ENCODE data around the gene CASKIN2.

CASKIN2 gene

GRCh38 chr17:75490173-75490743, 25.1 kb downstream of the CASKIN2 start:
- H3K4me3 ChIP-seq (ENCODE audit: low read depth, low read length), result no peak overlapping the region
- TF ChIP-seq CTCF (conservative IDR thresholded peaks at IDR 0.05; ENCODE audit: low read depth, low read length), result no peak
- no peak for DNase-seq (ENCODE audit: low read depth)

- no peak for TF ChIP-seq CTCF (conservative IDR thresholded peaks at IDR 0.05; ENCODE audit: low read depth, low read length)
- no peak for DNase-seq (ENCODE audit: low read depth)
- H3K4me3 ChIP-seq (ENCODE audit: low read depth, low read length), result no peak overlapping the region
These were observed 25.8 kb downstream of the CASKIN2 start for GRCh38 chr17:75489511-75489955.

- no peak for DNase-seq (ENCODE audit: low read depth)
- no peak overlapping the region for H3K4me3 ChIP-seq (ENCODE audit: low read depth, low read length)
- TF ChIP-seq CTCF (conservative IDR thresholded peaks at IDR 0.05; ENCODE audit: low read depth, low read length), result no peak
These were observed 26.4 kb downstream of the CASKIN2 start for GRCh38 chr17:75488693-75489510.

- H3K4me3 ChIP-seq (ENCODE audit: low read depth, low read length), result no peak overlapping the region
- DNase-seq (ENCODE audit: low read depth), result peak; percentile 32
These were observed 27.8 kb downstream of the CASKIN2 start for GRCh38 chr17:75487351-75488070.

GRCh38 chr17:75486951-75487350, 28.4 kb downstream of the CASKIN2 start:
- no peak for TF ChIP-seq CTCF (conservative IDR thresholded peaks at IDR 0.05; ENCODE audit: low read depth, low read length)
- no peak overlapping the region for H3K4me3 ChIP-seq (ENCODE audit: low read depth, low read length)
- DNase-seq (ENCODE audit: low read depth), result no peak

More at GRCh38 chr17:75487351-75488070, 27.8 kb downstream of the CASKIN2 start:
- TF ChIP-seq CTCF (conservative IDR thresholded peaks at IDR 0.05; ENCODE audit: low read depth, low read length), result peak; percentile 39

GRCh38 chr17:75486151-75486550, 29.2 kb downstream of the CASKIN2 start:
- no peak overlapping the region for H3K4me3 ChIP-seq (ENCODE audit: low read depth, low read length)
- DNase-seq (ENCODE audit: low read depth), result no peak
- no peak for TF ChIP-seq CTCF (conservative IDR thresholded peaks at IDR 0.05; ENCODE audit: low read depth, low read length)

Measured in choroid plexus epithelial cell (primary cell).